Left lung (tissue), 10 donors: ENCODE data around the gene DRICH1. TPM values are rescaled to one million over a fixed set of nuclear protein-coding genes. Genes with fewer than 3 reads are reported as not detected.
A peak's percentile ranks its signal among the peaks of the same experiment; 100 is the strongest.

ENCODE experiments used
- ATAC-seq: fragments of 200-7000 bp; cut with Tn5 transposase; one replicate; pipeline ENCODE4 v1.9.1; 2020; ENCODE audit warnings: moderate library complexity
- DNase-seq, 4 donors: peaks; one replicate each; pipeline ENCODE4 v3.0.0-alpha.2; 2013 to 2020
- H3K27ac ChIP-seq, 2 donors: fragments of 200-600 bp; sonication (generic) in 1 of 2; one replicate each; pipeline versions ENCODE4 v1.5.0 to v1.8.0; 2020 to 2021
- H3K27me3 ChIP-seq, 2 donors: fragments of 200-600 bp; sonication (generic) in 1 of 2; one replicate each; pipeline versions ENCODE4 v1.5.0 to v1.8.0; 2020 to 2021
- H3K36me3 ChIP-seq, 2 donors: fragments of 200-600 bp; sonication (generic) in 1 of 2; one replicate each; pipeline versions ENCODE4 v1.5.0 to v1.8.0; 2020 to 2021
- H3K4me1 ChIP-seq, 2 donors: fragments of 200-600 bp; one replicate each; pipeline ENCODE4 v1.8.0; 2021
- H3K4me3 ChIP-seq, 2 donors: fragments of 200-600 bp; sonication (generic) in 1 of 2; one replicate each; pipeline versions ENCODE4 v1.5.0 to v1.8.0; 2020 to 2021; ENCODE audit warnings: mild to moderate bottlenecking in 1 of 2
- H3K9me3 ChIP-seq, 2 donors: fragments of 200-600 bp; sonication (generic) in 1 of 2; one replicate each; pipeline versions ENCODE4 v1.5.0 to v1.8.0; 2020 to 2021
- intact Hi-C, 2 donors: fragments of 100-400 bp; cut with DNase I; formaldehyde crosslinking; loops; one replicate each; pipeline versions ENCODE4 v1.11.2 to v1.14.2; 2022
- polyA plus RNA-seq, 6 donors: library from polyadenylated mRNA; unstranded; fragments of 120-200 nt; gene quantifications; one replicate each; pipeline ENCODE4 v1.2.1, GENCODE V29; 2013; ENCODE audit not compliant: insufficient read length in 6 of 6
- total RNA-seq, 2 donors: library from RNA; stranded (reverse); fragmentation: NEBNext Ultra II Directional; extraction: Animal tissue kit (Norgen Biotek cat#: 25700); gene quantifications; one replicate each; pipeline ENCODE4 v1.2.1, GENCODE V29; 2021
- TF ChIP-seq, protein P1 (sequence below), 2 donors: fragments of 200-600 bp; sonication (generic) in 1 of 2; IDR thresholded peaks; one replicate each; pipeline versions ENCODE4 v1.5.0 to v1.8.0; 2021; ENCODE audit warnings: antibody characterized with exemption in 2 of 2
- donor health status: DM: no; HTN: yes; CAD: no.
- donor health status: DM: no; HTN: no; CAD: no.

Gene DRICH1
- total and polyA plus RNA-seq, 8 donors = 0.70 to 5.8 (median 2.9) TPM

DNA sequence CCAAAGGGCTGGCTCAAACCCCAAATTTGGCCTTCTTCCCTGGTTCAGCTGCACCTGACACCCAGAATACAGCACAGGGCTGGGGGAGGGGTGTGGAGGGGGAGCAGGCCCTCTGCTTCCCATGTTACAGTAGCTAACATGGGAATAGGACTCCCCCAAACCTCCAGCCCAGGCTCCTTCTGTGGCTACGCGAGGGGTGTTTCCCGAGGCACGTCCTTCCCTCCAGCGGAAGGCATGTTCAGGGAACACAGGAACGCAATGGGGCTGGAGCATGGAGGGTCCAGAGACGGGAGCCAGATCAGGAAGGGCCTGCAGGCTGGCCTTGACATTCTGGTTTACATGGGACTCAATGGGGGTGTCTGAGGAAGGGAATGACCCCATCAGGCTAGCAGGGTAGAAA, 40.3 kb downstream of the DRICH1 start:
- TF ChIP-seq, protein P1, sequence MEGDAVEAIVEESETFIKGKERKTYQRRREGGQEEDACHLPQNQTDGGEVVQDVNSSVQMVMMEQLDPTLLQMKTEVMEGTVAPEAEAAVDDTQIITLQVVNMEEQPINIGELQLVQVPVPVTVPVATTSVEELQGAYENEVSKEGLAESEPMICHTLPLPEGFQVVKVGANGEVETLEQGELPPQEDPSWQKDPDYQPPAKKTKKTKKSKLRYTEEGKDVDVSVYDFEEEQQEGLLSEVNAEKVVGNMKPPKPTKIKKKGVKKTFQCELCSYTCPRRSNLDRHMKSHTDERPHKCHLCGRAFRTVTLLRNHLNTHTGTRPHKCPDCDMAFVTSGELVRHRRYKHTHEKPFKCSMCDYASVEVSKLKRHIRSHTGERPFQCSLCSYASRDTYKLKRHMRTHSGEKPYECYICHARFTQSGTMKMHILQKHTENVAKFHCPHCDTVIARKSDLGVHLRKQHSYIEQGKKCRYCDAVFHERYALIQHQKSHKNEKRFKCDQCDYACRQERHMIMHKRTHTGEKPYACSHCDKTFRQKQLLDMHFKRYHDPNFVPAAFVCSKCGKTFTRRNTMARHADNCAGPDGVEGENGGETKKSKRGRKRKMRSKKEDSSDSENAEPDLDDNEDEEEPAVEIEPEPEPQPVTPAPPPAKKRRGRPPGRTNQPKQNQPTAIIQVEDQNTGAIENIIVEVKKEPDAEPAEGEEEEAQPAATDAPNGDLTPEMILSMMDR (IDR thresholded peaks at IDR 0.05) = no peak
- Histone ChIP-seq H3K4me3 (no peak overlapping the region), H3K27ac (no peak overlapping the region), H3K27me3 (no peaks in the 10 kb centered on the region), H3K9me3 (peaks cover 0 to 2% of the 10 kb centered on the region in 2 donors), H3K4me1 (no peaks in the 10 kb centered on the region), H3K36me3 (no peaks in the 10 kb centered on the region)
- DNase-seq (no peak), ATAC-seq (no peak)
- intact Hi-C loops = no loop called here

DNA sequence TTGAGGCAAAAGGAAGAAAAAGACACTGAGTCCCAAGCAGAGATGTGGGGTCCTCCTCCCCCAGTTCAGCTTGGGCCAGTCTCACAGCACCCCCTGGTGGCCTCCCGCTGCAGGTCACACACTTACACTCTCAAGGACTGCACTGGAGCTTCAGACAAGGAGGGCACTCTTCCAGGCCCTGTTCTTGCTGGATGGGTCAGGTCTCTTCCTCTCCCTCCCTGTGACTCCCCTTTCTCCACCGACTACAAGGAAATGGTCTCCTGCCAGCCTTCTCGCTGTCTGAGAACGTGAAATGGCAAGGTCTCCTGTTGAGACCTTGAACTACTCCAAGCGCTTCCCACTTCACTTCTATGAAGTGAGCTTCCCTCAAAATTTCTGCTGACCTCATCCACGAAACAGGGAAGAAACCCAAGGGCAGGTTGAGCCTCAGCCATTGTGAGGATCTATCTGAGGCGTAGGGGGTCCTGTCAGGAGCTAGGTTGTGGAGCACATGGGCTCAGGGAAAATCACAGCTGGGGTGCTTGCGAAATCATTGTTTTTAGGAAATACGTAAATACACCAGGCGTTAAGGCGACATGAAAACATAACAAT, 40.8 kb downstream of the DRICH1 start:
- Histone ChIP-seq H3K9me3 (peaks cover 0 to 2% of the 10 kb centered on the region in 2 donors), H3K4me1 (no peaks in the 10 kb centered on the region), H3K27ac (no peak overlapping the region), H3K4me3 (no peak overlapping the region), H3K36me3 (no peaks in the 10 kb centered on the region), H3K27me3 (no peaks in the 10 kb centered on the region)
- peak in 2 of 4 donors; percentile 35 to 66 for DNase-seq
- TF ChIP-seq, protein P1 (IDR thresholded peaks at IDR 0.05) = peak; percentile 67 to 77
- intact Hi-C loops = no loop called here
- peak; percentile 92 for ATAC-seq

DNA sequence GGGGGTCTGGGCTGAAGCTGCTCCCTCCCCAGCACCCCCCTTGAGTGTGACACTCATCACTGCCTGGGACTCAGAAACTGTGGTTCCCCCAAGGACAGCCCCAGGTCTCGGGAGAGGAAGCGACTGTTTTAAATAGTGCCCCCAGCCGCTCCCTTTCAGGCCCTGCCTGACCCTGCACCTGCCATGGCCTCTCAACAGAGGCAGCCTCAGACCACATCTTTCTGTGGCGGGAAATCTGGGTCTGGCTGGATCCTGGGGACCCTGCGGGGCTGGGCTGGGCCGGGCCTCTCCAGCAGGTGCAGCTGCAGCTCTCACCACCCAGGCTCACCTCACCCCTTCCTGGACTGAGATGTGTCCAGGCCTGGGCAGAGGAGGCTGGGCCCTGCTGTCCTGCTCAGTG, 48.3 kb downstream of the DRICH1 start:
- DNase-seq (peak in 1 of 4 donors; percentile 45), ATAC-seq (no peak)
- Histone ChIP-seq H3K27me3 (no peaks in the 10 kb centered on the region), H3K27ac (no peak overlapping the region), H3K36me3 (no peaks in the 10 kb centered on the region), H3K4me1 (no peaks in the 10 kb centered on the region), H3K9me3 (no peaks in the 10 kb centered on the region), H3K4me3 (no peak overlapping the region)
- TF ChIP-seq, protein P1 (IDR thresholded peaks at IDR 0.05) = no peak
- intact Hi-C loops = no loop called here

DNA sequence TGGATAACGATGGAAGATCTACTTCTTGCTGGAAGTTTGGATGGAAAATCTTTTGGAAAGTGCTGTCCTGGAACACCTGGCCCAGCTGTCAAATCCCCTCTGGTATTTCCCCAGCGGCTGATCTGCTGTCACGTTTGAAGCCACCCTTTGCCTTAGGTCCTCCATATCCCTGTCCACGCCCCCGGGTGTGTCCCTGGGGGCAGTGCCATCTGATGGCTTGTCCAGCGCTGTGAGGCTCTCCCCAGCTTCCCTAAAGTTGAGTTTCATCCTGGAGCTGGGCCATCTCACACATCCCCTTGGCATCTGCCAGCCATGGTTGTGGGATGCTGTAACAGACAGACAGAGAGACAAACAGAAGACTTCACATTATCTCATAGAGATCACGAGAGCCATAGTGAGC, 49.0 kb downstream of the DRICH1 start:
- H3K4me1 ChIP-seq = no peaks in the 10 kb centered on the region
- H3K36me3 ChIP-seq = no peaks in the 10 kb centered on the region
- intact Hi-C loops = no loop called here
- no peak for ATAC-seq
- no peaks in the 10 kb centered on the region for H3K27me3 ChIP-seq
- H3K9me3 ChIP-seq = no peaks in the 10 kb centered on the region
- no peak overlapping the region for H3K4me3 ChIP-seq
- TF ChIP-seq, protein P1 (IDR thresholded peaks at IDR 0.05) = no peak
- DNase-seq = peak in 1 of 4 donors; percentile 38
- no peak overlapping the region for H3K27ac ChIP-seq

DNA sequence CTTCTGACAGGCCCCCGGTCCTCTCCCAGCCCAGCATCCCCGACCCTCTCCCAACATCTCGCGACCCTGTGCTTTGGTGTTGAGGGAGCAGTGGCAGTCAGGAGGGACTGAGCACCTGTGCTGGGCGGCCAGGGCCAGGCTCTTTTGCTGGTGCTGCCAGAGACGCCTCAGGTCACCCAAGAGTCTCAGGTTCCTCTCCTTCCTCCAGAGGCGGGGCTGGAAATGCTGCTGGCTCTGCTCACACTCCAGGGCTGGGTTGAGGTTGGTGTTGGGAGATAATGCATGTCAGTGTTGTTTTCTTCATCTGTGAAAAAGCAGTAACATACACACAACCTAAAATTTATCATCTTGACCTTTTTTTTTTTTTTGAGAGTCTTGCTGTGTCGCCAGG, 50.9 kb downstream of the DRICH1 start:
- Histone ChIP-seq H3K4me3 (no peak overlapping the region), H3K4me1 (no peaks in the 10 kb centered on the region), H3K27ac (no peak overlapping the region), H3K27me3 (no peaks in the 10 kb centered on the region), H3K36me3 (no peaks in the 10 kb centered on the region), H3K9me3 (no peaks in the 10 kb centered on the region)
- ATAC-seq (no peak), DNase-seq (peak in 1 of 4 donors; percentile 42)
- intact Hi-C loops = no loop called here
- TF ChIP-seq, protein P1 (IDR thresholded peaks at IDR 0.05) = no peak
